ENCODE results near the gene BTAF1. TPM values are rescaled to one million over a fixed set of nuclear protein-coding genes. Genes with fewer than 3 reads are reported as not detected.

Gene BTAF1
- total and polyA plus RNA-seq, 9 donors: 13.0 to 50.7 (median 38.9) TPM

DNA sequence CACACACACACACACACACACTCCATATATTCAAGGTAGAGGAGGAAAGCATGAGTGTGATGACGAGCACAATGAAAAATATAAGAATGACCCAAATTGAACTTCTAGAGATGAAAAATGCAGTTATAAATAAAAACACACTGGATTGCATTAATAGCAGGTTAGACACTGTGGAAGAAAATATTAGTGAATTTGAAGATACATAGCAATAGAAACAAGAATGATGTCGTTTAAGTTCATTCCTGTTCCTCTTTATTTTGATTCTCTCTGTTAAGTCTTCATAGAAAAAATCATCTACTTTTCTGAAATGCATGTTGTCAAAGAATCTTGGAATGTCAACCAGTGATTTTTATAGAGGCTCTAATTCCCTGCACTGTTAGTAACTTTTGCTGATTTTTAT is 78.4 kb downstream of the BTAF1 start:
- H3K36me3 ChIP-seq: no peaks in the 10 kb centered on the region
- no peak overlapping the region for H3K27ac ChIP-seq
- H3K4me3 ChIP-seq: no peak overlapping the region
- 98 to 99% (median 99%) methylated on average over 2 of the region's 2 CpGs for WGBS, 3 donors
- TF ChIP-seq POLR2A (IDR thresholded peaks at IDR 0.05) (no peak), EP300 (IDR thresholded peaks at IDR 0.05) (no peak)
- H3K4me1 ChIP-seq (ENCODE audit: insufficient read depth): no peaks in the 10 kb centered on the region
- no peak for DNase-seq
- peaks cover 0 to 2% of the 10 kb centered on the region in 2 donors for H3K9me3 ChIP-seq
- H3K27me3 ChIP-seq: no peaks in the 10 kb centered on the region
- intact Hi-C loops (cut with DNase I): no loop called here

DNA sequence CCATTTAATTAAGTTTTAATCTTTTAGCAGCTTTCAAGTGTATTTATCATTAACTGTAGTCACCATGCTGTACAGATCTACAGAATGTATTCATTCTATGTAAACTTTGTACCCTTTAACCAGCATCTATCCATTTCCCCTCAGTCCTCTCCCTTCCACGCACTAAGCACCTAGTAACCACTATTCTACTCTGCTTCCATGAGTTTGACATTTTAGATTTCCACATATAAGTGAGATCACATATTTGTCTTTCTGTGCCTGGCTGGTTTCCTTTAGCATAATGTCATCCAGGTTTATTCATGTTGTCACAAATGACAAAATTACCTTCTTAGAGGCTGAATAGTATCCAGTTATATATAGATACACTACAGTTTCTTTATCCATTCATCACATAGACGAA is 79.7 kb downstream of the BTAF1 start:
- no peaks in the 10 kb centered on the region for H3K36me3 ChIP-seq
- WGBS, 3 donors: 89 to 93% (median 89%) methylated on average over 2 of the region's 2 CpGs
- intact Hi-C loops (cut with DNase I): no loop called here
- TF ChIP-seq POLR2A (IDR thresholded peaks at IDR 0.05) (no peak), EP300 (IDR thresholded peaks at IDR 0.05) (no peak)
- TF ChIP-seq, protein P1, sequence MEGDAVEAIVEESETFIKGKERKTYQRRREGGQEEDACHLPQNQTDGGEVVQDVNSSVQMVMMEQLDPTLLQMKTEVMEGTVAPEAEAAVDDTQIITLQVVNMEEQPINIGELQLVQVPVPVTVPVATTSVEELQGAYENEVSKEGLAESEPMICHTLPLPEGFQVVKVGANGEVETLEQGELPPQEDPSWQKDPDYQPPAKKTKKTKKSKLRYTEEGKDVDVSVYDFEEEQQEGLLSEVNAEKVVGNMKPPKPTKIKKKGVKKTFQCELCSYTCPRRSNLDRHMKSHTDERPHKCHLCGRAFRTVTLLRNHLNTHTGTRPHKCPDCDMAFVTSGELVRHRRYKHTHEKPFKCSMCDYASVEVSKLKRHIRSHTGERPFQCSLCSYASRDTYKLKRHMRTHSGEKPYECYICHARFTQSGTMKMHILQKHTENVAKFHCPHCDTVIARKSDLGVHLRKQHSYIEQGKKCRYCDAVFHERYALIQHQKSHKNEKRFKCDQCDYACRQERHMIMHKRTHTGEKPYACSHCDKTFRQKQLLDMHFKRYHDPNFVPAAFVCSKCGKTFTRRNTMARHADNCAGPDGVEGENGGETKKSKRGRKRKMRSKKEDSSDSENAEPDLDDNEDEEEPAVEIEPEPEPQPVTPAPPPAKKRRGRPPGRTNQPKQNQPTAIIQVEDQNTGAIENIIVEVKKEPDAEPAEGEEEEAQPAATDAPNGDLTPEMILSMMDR (IDR thresholded peaks at IDR 0.05): no peak
- H3K27me3 ChIP-seq: no peaks in the 10 kb centered on the region
- DNase-seq: no peak
- H3K9me3 ChIP-seq: peaks cover 0 to 2% of the 10 kb centered on the region in 2 donors
- no peak overlapping the region for H3K27ac ChIP-seq
- H3K4me1 ChIP-seq (ENCODE audit: insufficient read depth): no peaks in the 10 kb centered on the region
- no peak overlapping the region for H3K4me3 ChIP-seq

DNA sequence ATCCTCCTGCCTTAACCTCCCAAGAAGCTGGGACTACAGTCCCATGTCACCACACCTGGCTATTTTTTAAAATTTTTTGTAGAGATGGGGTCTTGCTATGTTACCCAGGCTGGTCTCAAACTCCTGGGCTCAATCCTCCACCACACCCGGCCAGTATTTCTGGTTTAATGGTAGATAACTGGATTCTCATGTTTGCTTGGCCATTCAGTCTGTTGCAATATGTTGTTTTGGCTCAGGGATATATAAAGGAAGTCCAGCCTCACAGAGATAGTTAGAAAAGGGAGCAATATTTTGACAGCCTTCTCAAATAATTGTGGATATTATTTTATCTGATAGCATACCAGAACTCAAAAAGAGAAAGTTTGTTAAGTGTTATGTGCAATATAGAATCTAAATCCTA is 82.4 kb downstream of the BTAF1 start:
- intact Hi-C loops (cut with DNase I): no loop called here
- 89 to 95% (median 89%) methylated on average over 1 of the region's 1 CpG for WGBS, 3 donors
- no peak for TF ChIP-seq POLR2A (IDR thresholded peaks at IDR 0.05)
- TF ChIP-seq, protein P1 (IDR thresholded peaks at IDR 0.05): no peak
- Histone ChIP-seq H3K36me3 (no peaks in the 10 kb centered on the region), H3K4me1 (ENCODE audit: insufficient read depth) (no peaks in the 10 kb centered on the region), H3K27ac (no peak overlapping the region), H3K9me3 (peaks cover 0 to 2% of the 10 kb centered on the region in 2 donors), H3K4me3 (no peak overlapping the region), H3K27me3 (no peaks in the 10 kb centered on the region)
- DNase-seq: no peak

DNA sequence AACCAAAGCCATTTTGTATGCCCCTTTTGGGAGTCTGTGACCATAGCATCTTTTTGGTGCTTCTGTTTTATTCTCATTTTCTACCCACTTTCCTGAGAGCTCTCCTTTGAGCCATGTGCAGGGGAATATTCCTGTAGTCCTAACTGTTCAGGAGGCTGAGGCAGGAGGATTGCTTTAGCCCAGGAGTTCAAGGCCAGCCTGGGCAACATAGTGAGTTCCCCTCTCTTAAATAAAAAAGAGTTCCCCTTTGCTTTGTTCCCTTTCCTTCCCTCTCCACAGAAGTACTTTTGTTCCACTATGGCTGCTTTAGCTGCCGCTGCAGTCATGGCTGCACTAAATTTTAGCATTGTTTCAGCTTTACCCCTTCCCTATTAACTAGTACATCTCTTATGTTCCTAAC is 85.9 kb downstream of the BTAF1 start:
- no peaks in the 10 kb centered on the region for H3K4me1 ChIP-seq (ENCODE audit: insufficient read depth)
- DNase-seq: no peak
- H3K4me3 ChIP-seq: no peak overlapping the region
- peaks cover 0 to under 1% of the 10 kb centered on the region in 2 donors for H3K9me3 ChIP-seq
- no peaks in the 10 kb centered on the region for H3K36me3 ChIP-seq
- H3K27me3 ChIP-seq: no peaks in the 10 kb centered on the region
- H3K27ac ChIP-seq: no peak overlapping the region
- 95 to 100% (median 98%) methylated on average over 1 of the region's 1 CpG for WGBS, 3 donors
- intact Hi-C loops (cut with DNase I): no loop called here
- TF ChIP-seq, protein P1 (IDR thresholded peaks at IDR 0.05): no peak
- TF ChIP-seq EP300 (IDR thresholded peaks at IDR 0.05): no peak
- no peak for TF ChIP-seq POLR2A (IDR thresholded peaks at IDR 0.05)

DNA sequence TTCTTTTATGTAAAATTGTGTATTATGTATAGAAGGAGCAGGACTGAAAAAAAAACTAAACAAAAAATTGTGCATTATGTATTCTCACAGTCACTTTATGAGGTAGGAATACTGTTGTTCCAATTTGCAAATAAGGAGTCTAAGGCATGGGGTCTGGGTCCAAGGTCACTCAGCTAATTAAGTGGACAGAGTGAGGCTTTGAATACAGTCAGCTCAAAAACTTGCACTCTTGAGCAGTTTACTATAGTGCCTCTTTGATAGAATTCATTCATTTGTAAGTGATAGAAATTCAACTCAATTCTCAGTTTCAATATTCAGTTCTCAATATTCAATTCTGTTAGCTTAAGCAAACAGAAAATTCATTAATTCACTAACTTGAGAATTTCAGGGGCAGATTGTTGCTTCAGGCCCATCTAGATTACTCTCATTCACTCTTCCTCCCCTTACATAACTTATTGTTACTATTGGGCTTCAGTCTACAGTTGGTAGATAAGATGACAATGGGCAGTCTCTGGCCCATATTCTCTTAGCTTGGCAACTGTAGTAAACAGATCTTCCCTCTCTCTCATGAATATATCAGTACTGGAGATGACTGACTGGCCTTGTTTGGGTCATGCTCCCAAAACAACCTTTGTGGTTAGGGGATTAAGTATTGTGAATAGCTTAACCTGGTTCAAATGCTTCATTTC is 86.6 kb downstream of the BTAF1 start:
- intact Hi-C loops (cut with DNase I): no loop called here

More for the DNA sequence above, 86.6 kb downstream of the BTAF1 start:
- H3K4me1 ChIP-seq (ENCODE audit: insufficient read depth): no peaks in the 10 kb centered on the region
- DNase-seq: no peak
- no peaks in the 10 kb centered on the region for H3K9me3 ChIP-seq
- H3K36me3 ChIP-seq: no peaks in the 10 kb centered on the region
- no peak overlapping the region for H3K27ac ChIP-seq
- TF ChIP-seq EP300 (IDR thresholded peaks at IDR 0.05) (no peak), POLR2A (IDR thresholded peaks at IDR 0.05) (no peak)
- TF ChIP-seq, protein P1 (IDR thresholded peaks at IDR 0.05): no peak
- H3K27me3 ChIP-seq: no peaks in the 10 kb centered on the region
- no peak overlapping the region for H3K4me3 ChIP-seq
